HPDE6-E6E7 (cell line): ENCODE measurements around the gene FIBIN.

Experiments
- DNase-seq: peaks from one replicate; pipeline ENCODE4 v3.0.0; 2011; ENCODE audit warnings: missing footprints; ENCODE audit errors: extremely low spot score

FIBIN gene

DNA sequence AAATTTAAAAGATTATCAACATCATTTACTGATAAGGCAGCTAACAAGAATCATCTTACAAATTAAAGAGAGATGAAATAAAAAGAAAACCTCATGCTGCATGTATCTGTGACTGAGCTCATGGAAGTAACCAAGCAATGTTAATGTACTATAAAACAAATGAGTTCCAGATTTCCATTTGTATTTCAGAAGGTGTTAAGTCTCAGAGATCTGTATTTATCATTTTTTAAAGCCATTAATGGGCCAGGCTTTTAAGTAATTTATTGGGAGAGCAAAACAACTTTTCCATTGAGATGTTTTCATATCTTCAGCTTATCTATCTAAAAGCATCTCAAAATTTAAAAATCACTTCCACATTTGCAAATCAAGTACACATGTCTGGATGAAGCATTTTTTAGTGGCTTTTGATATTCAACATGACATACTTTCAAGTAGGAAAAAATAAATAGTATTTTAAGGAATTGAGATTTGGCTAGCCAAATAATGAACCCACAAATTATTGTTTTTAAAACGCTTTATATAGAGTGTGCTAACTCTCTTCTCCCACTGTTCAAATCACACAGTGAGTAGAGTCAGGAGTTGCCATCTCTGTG, 28.8 kb downstream of the FIBIN start:
- no peak for DNase-seq

DNA sequence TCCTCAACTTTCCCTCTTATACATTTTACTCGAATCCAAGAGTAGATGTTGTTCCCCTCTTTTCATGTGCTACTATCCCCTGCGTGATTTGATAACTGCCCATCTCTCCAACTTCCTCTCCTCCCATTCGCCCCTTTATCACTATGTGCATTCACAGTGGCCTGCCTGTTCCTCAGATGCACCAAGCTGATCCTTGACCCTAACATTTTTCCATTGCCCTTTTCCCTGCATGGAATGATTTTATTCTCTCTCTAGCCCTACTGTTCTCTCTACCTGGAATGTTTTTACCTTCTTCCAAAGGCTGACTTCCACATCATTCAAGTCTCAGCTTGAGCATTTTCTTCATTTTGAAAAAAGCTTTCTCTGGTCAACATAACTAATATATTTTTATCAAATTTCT, 31.0 kb downstream of the FIBIN start:
- DNase-seq: no peak

- DNase-seq: no peak
Observed at GRCh38 chr11:27025312-27025955, 31.5 kb downstream of the FIBIN start.

- no peak for DNase-seq
Observed at GRCh38 chr11:27025957-27026733, 32.2 kb downstream of the FIBIN start.

GRCh38 chr11:27028561-27028965, 34.7 kb downstream of the FIBIN start:
- no peak for DNase-seq

DNA sequence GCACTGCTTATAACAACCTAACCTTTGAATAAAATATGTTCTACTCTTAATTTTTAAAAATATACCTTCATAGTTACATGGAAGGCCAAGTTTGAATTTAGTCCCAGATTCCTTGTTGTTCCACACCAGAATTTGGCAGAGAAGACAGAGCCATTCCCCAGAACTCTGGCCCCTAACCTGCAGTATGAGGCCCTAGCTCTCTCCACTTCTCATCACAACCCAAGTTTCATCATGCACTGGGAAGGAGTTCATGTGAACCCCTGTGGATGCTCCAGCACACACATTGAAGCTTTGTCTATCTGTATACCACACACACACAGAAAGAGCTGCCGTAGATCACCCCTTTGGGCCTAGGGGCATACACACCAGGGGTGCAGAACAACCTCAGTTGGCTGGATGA, 36.1 kb downstream of the FIBIN start:
- no peak for DNase-seq

GRCh38 chr11:27031754-27032153, 37.8 kb downstream of the FIBIN start:
- no peak for DNase-seq

DNA sequence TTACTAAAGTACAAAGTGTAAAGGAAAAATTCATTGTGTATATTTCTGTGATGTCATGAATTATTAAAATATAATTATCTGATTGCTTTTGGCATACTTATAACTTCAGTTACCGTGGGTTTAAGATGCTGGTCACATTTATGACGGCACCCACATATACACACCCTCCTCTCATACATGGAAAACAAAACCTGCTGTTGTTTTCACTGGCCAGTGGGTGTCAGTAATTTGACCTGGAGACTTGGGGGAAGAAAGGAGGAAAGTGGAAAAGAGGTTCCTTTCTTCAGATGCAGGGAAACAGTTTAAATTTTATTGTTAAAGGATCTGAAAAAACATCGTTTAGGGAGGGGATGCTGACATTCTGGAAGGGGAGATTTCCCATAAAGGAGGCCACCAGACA, 46.0 kb downstream of the FIBIN start:
- DNase-seq: peak; percentile 33

GRCh38 chr11:27040302-27041115, 46.6 kb downstream of the FIBIN start, which contains the start of gene BBOX1:
Gene BBOX1 (plus strand): TSS chr11:27040815. CDS start chr11:27055431, 14,616 bp downstream.
- peak; percentile 82 for DNase-seq

DNA sequence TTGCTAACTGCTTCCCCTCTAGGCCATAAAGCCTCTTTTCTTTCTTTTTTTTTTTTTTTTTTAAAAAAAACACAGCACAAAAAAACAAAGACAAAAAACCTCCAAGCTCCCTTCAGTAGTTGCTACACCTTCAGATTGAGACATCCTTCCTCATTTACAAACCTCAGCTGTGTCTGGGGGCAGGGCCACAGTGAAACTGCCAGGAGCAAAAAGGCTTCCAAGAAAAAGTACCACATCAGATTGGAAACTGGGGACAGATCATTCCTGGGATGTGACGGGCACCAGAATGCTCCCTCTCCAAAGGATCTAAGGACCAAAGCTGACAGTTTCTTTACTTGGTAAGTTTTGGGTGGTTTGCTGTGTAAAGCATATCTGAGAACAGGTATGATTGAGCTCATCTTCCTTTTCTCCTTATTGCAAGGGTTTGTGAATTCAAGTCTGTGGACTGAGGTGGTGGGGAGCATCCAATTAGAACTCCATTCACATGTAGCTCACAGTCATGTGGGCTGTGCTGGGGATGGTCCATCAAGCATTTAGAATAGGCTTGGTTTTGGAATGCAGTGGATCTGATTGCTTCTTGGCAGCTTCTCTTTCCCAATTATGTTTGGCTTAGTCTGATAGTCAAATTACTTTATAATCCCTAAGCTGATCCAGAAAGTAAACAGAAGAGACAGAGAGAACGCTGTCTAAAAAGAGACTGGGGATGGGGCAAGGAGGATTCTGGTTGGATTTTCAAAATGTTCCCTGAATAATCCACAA, 47.4 kb downstream of the FIBIN start:
- no peak for DNase-seq
